TTC549 (cell line): Measurements from ENCODE around the gene ARCN1.
A peak's percentile ranks its signal among the peaks of the same experiment; 100 is the strongest.
"Not testable (repeated sequence)": the region's sequence is repeated elsewhere in the genome, so short reads cannot be mapped to it uniquely, and the experiment has no call there.

Experiments
- FAIRE-seq: peaks from 2 replicates; lab custom pipeline; 2012; peaks lifted over from hg19 to GRCh38; lab: Jason Lieb, UNC

The ARCN1 gene

DNA sequence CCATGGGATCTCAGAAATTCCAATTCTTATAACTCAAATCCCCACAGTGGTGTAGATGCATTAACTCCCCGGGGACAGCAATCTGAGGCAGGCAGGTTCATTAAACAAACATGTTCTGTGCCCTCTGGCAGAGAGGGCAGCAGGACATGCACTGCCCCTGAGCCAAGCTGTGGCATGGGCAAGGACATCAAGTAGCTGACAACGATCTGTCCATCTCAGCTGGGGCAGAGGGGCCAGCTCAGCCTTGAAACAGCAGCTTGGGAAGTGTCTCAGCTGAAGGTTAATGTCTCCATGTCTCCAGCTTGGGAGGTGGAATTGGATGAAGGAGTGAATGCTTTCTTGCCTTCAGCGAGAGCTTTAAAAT, 27.6 kb upstream of the ARCN1 start:
- no peak for FAIRE-seq

DNA sequence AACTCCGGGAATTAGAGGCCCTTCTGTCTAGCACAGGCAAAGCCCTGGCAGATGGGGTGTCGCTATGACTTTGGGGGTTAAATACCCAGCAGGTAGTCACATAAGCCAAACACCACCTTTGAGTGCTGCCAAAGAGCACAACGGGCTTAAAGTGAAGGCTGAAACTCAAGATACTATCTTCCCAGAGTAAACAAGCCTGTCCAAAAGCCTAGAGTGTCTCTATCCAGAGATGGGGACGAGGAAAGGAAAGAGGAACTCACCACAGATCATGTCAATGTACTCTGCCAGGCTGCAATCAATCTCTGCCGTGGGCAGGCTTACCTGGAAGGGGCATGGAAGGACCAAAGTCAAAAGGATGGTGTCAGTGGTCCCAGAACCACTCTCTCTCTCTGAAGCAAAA, 26.7 kb upstream of the ARCN1 start:
- no peak for FAIRE-seq

GRCh38 chr11:118547132-118547531, 25.1 kb upstream of the ARCN1 start:
- no peak for FAIRE-seq

- FAIRE-seq: no peak
These were observed 19.9 kb upstream of the ARCN1 start for GRCh38 chr11:118552341-118552740.

- FAIRE-seq: no peak
These were observed 11.4 kb upstream of the ARCN1 start for GRCh38 chr11:118560806-118561205.

DNA sequence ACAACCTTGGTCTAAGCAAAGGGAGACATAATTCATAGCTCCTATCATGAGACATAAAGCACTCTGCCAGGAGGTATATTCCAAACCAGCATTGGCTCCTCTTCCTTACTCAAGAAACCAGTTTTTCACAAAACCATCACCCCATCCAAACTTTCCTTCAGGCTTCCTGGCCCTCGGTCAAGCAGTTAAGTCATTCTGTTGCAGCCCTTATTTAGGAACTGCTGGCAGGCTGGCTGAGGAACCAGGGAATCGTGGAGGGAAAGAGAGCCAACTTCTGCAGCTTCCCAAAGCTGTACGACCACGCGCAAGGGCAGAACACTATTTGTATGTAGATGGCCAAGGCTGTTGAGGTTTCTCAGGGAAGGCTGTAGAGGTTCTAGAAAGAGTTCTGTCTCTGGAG, 7.2 kb upstream of the ARCN1 start:
- no peak for FAIRE-seq

- no peak for FAIRE-seq
These were observed 2.5 kb upstream of the ARCN1 start for GRCh38 chr11:118569670-118570069.

DNA sequence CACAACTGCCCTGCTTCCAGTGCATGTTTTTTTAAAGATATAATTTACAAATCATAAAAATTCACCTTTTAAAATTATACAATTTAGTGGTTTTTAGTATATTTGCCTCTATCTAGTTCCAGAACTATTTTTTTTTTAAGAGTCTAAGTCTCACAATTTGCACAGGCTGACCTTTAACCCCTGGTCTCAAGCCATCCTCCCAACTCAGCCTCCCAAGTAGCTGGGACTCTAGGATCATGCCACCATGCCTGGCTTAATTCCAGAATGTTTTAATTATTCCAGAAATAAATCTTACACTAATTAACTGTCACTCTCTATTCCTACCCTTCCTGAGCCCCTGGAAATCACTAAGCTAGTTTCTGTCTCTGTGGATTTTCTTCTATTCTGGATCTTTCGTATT, 1.4 kb upstream of the ARCN1 start:
- FAIRE-seq: no peak

DNA sequence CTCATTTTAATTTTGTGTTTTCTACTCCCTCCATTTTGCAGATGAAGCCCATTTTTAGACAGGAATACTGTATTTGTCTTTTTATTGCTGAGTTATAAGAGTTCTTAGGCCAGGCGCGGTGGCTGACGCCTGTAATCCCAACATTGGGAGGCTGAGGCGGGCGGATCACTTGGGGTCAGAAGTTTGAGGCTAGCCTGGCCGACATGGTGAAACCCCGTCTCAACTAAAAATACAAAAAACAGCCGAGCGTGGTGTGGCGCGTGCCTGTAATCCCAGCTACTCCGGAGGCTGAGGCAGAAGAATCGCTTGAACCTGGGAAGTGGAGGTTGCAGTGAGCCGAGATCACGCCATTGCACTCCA, 528 bp upstream of the ARCN1 start:
- not testable (repeated sequence) for FAIRE-seq

DNA sequence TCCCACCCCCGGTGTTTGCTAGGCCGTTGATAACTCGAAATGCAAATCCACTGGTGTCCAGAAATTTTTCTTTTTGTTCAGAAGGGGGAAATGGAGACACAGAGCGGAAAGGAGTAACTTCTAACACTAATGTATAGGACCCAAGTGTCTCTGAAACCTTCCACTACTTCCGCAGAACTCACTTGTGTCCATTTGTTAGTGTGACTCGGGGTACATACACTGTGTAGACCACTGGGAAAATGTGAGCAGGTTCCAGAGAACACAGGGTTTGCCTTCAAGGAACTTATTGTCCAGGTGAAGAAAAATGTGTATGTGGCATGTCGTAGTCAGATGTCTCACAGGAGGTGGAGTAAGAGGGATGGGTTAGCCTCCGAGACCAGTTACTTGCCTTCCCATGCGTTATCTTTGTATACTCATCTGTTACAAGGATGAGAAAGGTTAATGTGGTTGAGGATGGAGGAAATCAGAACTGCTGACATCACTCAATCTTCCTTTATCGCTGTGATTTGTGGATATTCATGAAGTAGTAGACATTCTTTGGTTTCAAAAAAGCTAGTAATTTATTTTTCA, 857 bp downstream of the ARCN1 start:
- FAIRE-seq: no peak

- FAIRE-seq: no peak
These were observed 2.4 kb downstream of the ARCN1 start for GRCh38 chr11:118574636-118575035.

- not testable (repeated sequence) for FAIRE-seq
These were observed 5.8 kb downstream of the ARCN1 start for GRCh38 chr11:118577995-118578394.

DNA sequence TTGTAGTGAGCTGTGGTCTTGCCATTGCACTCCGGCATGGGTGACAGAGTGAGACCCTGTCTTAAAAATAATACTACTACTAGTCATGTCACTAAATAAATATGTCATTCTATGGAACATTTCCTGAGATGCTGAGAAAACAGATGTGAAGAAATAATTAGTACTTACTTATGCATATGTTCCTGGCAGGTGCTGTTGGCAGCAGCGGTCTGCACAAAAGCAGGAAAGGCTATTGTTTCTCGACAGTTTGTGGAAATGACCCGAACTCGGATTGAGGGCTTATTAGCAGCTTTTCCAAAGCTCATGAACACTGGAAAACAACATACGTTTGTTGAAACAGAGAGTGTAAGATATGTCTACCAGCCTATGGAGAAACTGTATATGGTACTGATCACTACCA, 8.8 kb downstream of the ARCN1 start:
- FAIRE-seq: no peak

GRCh38 chr11:118587952-118588351, 15.7 kb downstream of the ARCN1 start:
- no peak for FAIRE-seq

DNA sequence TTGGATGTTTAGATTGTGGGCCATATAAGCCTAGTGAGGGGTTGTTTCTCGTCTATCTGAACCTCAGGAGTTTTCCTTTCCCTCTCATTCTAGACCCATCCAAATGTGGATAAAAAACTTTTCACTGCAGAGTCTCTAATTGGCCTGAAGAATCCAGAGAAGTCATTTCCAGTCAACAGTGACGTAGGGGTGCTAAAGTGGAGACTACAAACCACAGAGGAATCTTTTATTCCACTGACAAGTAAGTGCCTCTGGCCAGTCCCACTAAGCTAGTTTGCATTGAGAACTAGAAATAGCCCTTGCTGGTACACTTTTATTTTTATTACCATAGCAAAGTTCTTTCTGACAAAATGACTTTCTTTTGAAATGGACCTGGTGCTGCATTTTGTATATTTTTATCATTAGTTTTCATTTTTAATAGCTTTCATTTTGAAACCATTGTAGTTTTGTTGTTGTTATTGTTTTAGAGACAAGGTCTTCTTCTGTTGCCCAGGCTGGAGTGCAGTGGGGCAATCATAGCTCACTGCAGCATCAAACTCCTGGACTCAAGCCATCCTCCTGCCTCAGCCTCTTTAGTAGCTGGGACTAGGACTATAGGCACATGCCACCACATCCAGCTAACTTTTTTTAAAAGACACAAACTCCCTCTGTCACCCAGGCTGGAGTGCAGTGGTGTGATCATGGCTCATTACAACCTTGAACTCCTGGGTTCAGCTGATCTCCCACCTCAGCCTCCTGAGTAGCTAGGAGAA, 20.6 kb downstream of the ARCN1 start:
- FAIRE-seq: no peak

DNA sequence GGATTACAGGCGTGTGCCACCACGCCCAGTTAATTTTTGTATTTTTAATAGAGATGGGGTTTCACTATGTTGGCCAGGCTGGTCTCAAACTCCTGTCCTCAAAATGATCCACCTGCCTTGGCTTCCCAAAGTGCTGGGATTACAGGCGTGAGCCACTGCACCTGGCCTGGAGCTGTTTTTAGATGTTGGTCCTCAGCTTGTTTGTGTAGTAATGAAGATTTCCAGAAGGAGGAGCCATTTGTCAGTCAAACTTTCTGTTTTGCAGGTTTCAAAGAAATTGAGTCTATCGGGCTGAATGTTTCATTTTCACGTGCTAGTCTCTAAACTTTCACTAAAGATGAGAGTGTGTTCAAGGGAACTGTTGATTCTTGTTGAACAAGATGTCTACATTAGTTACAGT, 22.8 kb downstream of the ARCN1 start:
- peak; percentile 3 for FAIRE-seq

DNA sequence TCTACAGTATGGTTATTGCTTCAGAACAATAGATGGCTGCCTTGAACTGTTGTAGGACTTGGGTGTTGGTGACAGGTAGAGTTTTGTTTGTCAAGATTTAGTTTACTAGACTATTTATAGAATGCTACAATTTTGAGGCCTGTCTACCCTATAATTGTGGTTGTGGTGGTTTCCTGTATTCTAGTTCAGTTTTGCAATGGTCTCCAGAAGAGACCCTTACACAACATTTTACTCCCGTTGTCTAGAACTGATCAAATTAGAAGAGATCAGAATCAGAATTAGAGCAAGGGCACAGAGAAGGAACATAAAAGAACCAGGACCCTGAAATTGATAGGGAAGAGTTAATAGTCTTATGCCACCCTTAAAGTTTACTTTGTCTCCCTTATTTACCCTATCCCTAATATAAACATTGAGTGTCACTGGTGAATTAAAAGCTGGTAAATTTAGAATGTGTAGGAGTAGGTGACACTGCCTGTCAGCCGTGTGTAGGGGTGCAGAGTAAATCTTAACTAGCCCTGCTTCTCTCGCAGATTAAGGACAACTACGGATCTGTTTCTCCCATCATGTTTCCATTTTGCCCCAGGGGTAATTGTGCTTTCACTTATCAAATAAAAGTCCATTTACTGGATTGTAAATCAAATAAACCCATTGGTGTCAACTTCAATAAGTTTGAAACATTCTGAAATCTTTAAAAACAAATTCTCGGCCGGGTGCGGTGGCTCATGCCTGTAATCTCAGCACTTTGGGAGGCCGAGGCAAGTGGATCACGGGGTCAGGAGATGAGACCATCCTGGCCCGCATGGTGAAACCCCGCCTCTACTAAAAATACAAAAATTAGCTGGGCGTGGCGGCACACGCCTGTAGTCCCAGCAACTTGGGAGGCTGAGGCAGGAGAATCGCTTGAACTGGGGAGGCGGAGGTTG, 24.3 kb downstream of the ARCN1 start:
- no peak for FAIRE-seq

DNA sequence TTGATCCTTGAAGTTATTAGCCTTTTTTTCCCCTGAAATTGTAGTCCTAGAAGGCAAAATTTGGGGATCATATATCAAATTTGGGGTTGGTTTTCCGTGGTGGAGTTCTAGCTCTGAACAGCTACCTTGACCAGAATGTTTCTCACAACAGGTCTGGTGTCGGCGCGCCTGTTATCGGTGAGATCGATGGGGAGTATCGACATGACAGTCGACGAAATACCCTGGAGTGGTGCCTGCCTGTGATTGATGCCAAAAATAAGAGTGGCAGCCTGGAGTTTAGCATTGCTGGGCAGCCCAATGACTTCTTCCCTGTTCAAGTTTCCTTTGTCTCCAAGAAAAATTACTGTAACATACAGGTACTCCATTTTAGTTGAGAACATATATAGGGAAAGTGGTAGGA, 25.3 kb downstream of the ARCN1 start:
- FAIRE-seq: no peak

GRCh38 chr11:118602331-118602730, 30.1 kb downstream of the ARCN1 start:
- FAIRE-seq: no peak

DNA sequence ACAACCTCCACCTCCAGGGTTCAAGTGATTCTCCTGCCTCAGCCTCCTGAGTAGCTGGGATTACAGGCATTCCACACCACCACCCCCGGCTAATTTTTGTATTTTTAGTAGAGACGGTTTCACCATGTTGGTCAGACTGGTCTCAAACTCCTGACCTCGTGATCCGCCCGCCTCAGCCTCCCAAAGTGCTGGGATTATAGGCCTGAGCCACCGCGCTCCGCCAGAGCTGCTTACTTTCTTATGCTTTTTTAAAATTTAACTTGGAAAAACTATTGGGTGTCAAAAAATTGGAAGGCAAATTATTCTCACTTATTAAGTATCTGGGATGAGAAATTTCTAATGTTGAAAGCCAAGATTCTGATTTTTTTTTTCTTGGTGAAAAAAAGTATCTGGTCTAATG, 31.5 kb downstream of the ARCN1 start:
- not testable (repeated sequence) for FAIRE-seq

GRCh38 chr11:118604566-118604965, 32.4 kb downstream of the ARCN1 start:
- no peak for FAIRE-seq

GRCh38 chr11:118605116-118605867, 33.1 kb downstream of the ARCN1 start:
- FAIRE-seq: no peak
